ENCODE measurements around the gene KCNMA1.

KCNMA1 gene

DNA sequence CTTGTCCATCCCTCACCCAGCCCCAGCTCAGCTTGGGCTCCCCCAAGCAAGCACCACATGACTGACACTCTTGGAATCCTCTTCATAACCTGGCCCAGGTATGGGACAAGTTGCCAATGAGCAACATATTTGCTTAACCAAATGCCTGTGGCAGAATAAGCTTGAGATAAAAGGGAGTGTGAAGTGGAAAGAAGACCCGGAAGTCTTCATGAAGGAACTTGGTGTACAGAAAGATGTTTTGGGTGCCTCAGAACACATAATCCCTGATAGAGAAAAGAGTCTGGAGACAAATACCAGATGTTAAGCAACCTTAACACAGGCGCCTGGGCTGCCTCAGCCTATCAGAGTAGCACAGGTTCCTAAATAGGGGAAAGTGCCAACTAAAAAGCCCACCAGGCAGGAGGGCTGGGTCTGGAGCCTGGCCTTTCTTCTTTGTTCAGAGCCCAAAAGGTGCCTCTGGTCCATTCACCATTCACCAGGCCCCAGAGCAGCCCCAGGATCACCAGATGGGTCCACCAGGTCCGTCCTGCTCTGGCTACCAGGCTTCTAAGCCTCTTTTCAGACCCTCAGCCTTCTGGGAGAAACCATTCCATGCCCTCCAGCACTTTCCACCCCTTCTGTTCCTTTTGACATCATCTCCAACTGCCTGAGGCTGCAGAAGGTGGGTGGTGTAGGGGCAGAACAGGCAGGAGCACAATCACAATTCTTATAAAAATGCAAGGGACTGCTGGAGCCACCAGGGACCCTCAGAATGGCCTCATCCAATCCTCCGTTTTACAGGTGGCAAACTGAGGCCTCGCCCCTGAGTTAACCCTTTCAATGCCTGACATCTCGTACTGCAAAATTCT lies 22.6 kb downstream of the KCNMA1 start:
- TF ChIP-seq, protein P1, sequence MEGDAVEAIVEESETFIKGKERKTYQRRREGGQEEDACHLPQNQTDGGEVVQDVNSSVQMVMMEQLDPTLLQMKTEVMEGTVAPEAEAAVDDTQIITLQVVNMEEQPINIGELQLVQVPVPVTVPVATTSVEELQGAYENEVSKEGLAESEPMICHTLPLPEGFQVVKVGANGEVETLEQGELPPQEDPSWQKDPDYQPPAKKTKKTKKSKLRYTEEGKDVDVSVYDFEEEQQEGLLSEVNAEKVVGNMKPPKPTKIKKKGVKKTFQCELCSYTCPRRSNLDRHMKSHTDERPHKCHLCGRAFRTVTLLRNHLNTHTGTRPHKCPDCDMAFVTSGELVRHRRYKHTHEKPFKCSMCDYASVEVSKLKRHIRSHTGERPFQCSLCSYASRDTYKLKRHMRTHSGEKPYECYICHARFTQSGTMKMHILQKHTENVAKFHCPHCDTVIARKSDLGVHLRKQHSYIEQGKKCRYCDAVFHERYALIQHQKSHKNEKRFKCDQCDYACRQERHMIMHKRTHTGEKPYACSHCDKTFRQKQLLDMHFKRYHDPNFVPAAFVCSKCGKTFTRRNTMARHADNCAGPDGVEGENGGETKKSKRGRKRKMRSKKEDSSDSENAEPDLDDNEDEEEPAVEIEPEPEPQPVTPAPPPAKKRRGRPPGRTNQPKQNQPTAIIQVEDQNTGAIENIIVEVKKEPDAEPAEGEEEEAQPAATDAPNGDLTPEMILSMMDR (conservative IDR thresholded peaks at IDR 0.05; ENCODE audit: low read depth, low read length): no peak
- no peak for DNase-seq (ENCODE audit: low read depth)
- no peak overlapping the region for H3K4me3 ChIP-seq (ENCODE audit: low read length)

DNA sequence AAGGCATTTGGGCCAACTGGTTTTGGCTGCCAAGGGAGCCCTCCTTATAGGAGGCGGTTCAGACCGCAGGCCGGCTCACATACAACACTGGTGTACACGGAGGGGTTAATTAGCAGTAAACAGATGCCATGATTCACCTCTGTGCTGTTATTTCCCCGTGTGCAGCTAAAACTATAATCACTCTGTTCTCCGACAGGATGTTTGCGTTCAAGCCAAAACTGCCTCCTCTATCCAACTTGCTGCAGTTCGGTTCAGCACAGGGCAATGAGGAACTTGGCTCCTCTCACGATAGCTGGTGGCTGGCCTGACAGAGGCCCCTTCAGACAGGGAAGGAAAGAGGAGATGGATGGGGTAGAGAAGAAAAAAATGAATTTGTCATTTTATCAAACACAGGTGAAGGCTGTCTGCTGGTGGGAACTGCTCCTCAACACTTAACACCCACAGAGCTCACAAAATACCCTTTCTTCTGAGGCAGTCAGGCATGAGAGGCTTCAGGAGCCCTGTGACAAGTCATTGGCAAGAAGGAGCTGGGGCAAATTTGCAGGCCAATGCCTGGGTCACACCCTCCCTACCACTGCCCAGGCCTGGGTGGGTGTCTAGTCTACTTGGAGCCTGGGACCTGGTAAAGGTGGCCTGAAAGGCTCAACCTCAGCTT lies 24.0 kb downstream of the KCNMA1 start:
- peak; percentile 30 for DNase-seq (ENCODE audit: low read depth)
- H3K4me3 ChIP-seq (ENCODE audit: low read length): no peak overlapping the region
- TF ChIP-seq, protein P1 (conservative IDR thresholded peaks at IDR 0.05; ENCODE audit: low read depth, low read length): no peak

DNA sequence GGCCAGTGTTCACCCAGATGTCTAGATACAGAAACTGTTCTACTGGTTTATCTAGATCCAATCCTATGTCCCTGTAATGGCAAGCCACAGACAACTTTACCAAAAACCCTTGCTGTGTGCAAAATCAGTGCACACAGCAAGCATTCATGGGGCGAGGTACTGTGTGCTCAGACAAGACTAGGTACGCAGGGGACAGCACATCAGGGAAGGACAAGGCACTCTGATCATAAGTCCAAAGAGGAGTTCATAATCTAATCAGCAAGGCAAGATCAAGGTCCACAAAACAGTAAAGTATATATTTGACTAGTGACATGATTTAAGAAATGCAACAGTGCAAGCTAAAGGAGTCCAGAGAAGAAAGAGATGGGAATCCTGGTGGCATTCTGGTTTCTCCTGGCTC lies 25.9 kb downstream of the KCNMA1 start:
- TF ChIP-seq, protein P1 (conservative IDR thresholded peaks at IDR 0.05; ENCODE audit: low read depth, low read length): no peak
- DNase-seq (ENCODE audit: low read depth): no peak

DNA sequence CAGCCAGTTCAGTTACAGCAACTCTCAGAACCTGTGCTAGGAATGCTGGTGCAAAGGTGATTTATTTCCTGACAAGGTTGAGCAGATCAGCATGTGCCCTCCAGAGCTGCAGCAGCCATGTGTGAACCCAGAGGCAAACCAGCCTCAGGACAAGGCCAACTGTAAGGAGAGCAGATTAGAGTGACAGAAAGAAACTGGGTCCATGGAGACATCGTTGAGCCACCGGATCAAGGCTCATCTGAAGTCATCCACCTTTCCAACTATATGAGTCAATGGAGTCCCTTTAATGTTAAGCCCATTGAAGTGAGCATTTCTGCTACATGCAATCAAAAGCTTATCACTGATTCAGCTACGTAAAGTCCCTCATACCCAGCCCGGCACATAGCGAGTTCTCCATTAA lies 26.4 kb downstream of the KCNMA1 start:
- no peak overlapping the region for H3K4me3 ChIP-seq (ENCODE audit: low read length)
- DNase-seq (ENCODE audit: low read depth): no peak
- TF ChIP-seq, protein P1 (conservative IDR thresholded peaks at IDR 0.05; ENCODE audit: low read depth, low read length): no peak

More for the DNA sequence above, 25.9 kb downstream of the KCNMA1 start:
- no peak overlapping the region for H3K4me3 ChIP-seq (ENCODE audit: low read length)

DNA sequence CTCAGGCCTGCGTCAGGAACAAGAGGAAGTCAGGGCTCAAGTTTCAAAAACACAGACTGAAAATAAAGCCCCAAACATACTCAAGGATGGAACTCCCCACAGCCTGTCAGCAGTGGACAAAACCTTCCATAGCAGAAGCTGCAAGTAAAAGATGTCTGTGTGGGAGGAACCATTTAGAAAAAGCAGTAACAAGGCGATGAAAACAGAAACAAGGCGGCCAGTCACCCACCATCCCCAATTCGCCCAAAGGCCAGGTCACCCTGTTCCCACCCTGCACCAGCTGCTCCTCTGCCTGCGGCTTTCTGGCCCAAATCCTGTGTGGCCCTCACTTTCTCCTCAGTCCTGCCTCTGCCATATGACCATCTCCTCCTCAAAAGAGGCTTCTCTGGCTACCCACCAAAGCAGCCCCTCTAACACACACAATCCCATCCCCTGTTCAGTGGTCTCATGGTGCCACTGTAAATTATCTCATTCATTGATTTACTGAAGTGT lies 27.8 kb downstream of the KCNMA1 start:
- DNase-seq (ENCODE audit: low read depth): no peak
- TF ChIP-seq, protein P1 (conservative IDR thresholded peaks at IDR 0.05; ENCODE audit: low read depth, low read length): no peak
- no peak overlapping the region for H3K4me3 ChIP-seq (ENCODE audit: low read length)

DNA sequence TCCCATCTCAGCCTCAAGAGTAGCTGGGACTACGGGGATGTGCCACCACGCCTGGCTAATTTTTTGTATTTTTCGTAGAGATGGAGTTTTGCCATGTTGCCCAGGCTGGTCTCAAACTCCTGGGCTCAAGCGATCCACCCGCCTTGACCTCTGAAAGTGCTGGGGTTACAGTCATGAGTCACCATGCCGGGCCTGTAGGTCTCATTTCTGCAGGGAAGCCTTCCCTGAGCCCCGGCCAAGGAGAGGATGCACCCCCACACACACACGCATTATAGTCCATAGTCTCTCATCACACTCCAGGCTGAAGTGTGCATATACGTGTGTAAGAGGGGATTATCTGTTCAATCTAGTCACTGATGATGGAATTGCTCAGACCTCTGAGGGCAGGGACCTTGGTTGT lies 29.3 kb downstream of the KCNMA1 start:
- DNase-seq (ENCODE audit: low read depth): no peak
- TF ChIP-seq, protein P1 (conservative IDR thresholded peaks at IDR 0.05; ENCODE audit: low read depth, low read length): no peak
- no peak overlapping the region for H3K4me3 ChIP-seq (ENCODE audit: low read length)

Measured in retinal pigment epithelial cell (primary cell).